Measurements from ENCODE around the gene HLTF. TPM values are rescaled to one million over a fixed set of nuclear protein-coding genes. Genes with fewer than 3 reads are reported as not detected.
"Not testable (repeated sequence)": the region's sequence is repeated elsewhere in the genome, so short reads cannot be mapped to it uniquely, and the experiment has no call there.

The HLTF gene
- total RNA-seq, 1 donor from 2014 or later: 20.0 TPM

- Histone ChIP-seq H3K4me1 (peaks cover 29% of the 10 kb centered on the region), H3K27ac (no peak overlapping the region)
- intact Hi-C loops (cut with DNase I): no loop called here
These were observed 88.7 kb downstream of the HLTF start for GRCh38 chr3:148997623-148998022.

GRCh38 chr3:148992635-148993255 lies 93.6 kb downstream of the HLTF start:
- peak overlapping the region; percentile 75 for H3K4me3 ChIP-seq
- intact Hi-C loops (cut with DNase I): no loop called here
- no peaks in the 10 kb centered on the region for H3K27me3 ChIP-seq
- H3K36me3 ChIP-seq: peaks cover 36% of the 10 kb centered on the region
- peak overlapping the region; percentile 95 for H3K27ac ChIP-seq
- no peaks in the 10 kb centered on the region for H3K9me3 ChIP-seq
- no peak for DNase-seq
- peaks cover 25% of the 10 kb centered on the region for H3K4me1 ChIP-seq
- no peak for TF ChIP-seq CTCF (IDR thresholded peaks at IDR 0.05)
- ATAC-seq: no peak

More at GRCh38 chr3:148997623-148998022, 88.7 kb downstream of the HLTF start:
- Histone ChIP-seq H3K9me3 (no peaks in the 10 kb centered on the region), H3K27me3 (no peaks in the 10 kb centered on the region), H3K36me3 (peaks cover 66% of the 10 kb centered on the region), H3K4me3 (no peak overlapping the region)
- no peak for ATAC-seq
- TF ChIP-seq CTCF (IDR thresholded peaks at IDR 0.05): no peak
- no peak for DNase-seq

- intact Hi-C loops (cut with DNase I): no loop called here
- TF ChIP-seq CTCF (IDR thresholded peaks at IDR 0.05): no peak
- Histone ChIP-seq H3K27me3 (no peaks in the 10 kb centered on the region), H3K4me3 (peak overlapping the region; percentile 75), H3K36me3 (peaks cover 30% of the 10 kb centered on the region), H3K4me1 (peaks cover 25% of the 10 kb centered on the region), H3K27ac (peak overlapping the region; percentile 95), H3K9me3 (no peaks in the 10 kb centered on the region)
- DNase-seq (peak; percentile 81), ATAC-seq (peak; percentile 56)
These were observed 94.2 kb downstream of the HLTF start for GRCh38 chr3:148992027-148992634.

- Histone ChIP-seq H3K4me1 (peaks cover 25% of the 10 kb centered on the region), H3K9me3 (no peaks in the 10 kb centered on the region), H3K27me3 (no peaks in the 10 kb centered on the region), H3K4me3 (peak within 1 kb of the TSS; percentile 75), H3K36me3 (peaks cover 23% of the 10 kb centered on the region), H3K27ac (peak within 1 kb of the TSS; percentile 95)
- ATAC-seq (peak; percentile 96), DNase-seq (peak; percentile 93)
- TF ChIP-seq CTCF (IDR thresholded peaks at IDR 0.05): peak; percentile 33
- intact Hi-C loops (cut with DNase I): no loop called here
These were observed 94.9 kb downstream of the HLTF start, which contains the start of gene GYG1 for GRCh38 chr3:148991219-148992026. Gene GYG1 (plus strand): TSS chr3:148991540. CDS start chr3:148991641, 101 bp downstream.

GRCh38 chr3:148990236-148990635 lies 96.1 kb downstream of the HLTF start:
- TF ChIP-seq CTCF (IDR thresholded peaks at IDR 0.05): no peak
- no peak for ATAC-seq
- no peaks in the 10 kb centered on the region for H3K9me3 ChIP-seq
- H3K36me3 ChIP-seq: peaks cover 11% of the 10 kb centered on the region
- H3K4me1 ChIP-seq: peaks cover 25% of the 10 kb centered on the region
- no peak overlapping the region for H3K4me3 ChIP-seq
- DNase-seq: no peak
- no peaks in the 10 kb centered on the region for H3K27me3 ChIP-seq
- intact Hi-C loops (cut with DNase I): no loop called here
- H3K27ac ChIP-seq: peak overlapping the region; percentile 95

- intact Hi-C loops (cut with DNase I); H3K36me3 ChIP-seq; H3K27me3 ChIP-seq; DNase-seq; H3K27ac ChIP-seq; H3K9me3 ChIP-seq; H3K4me3 ChIP-seq; ATAC-seq: not testable (repeated sequence)
- H3K4me1 ChIP-seq: peaks cover 15% of the 10 kb centered on the region
These were observed 98.8 kb downstream of the HLTF start for GRCh38 chr3:148987551-148987950.

Measured in upper lobe of right lung (tissue), 1 donor.